Smooth muscle cell (in vitro differentiated cells): ENCODE measurements around the gene FAM171A1. TPM values are rescaled to one million over a fixed set of nuclear protein-coding genes. Genes with fewer than 3 reads are reported as not detected.

ENCODE experiments used
- DNase-seq: peaks from one replicate; lab custom pipeline; 2025; ENCODE audit not compliant: unreplicated experiment; lab: John Stamatoyannopoulos, UW
- H2AFZ ChIP-seq: fragments of 200-600 bp; sonication (generic); 2 replicates; pipeline ENCODE4 v1.6.0; 2016; ENCODE audit warnings: antibody characterized with exemption, low read depth, mild to moderate bottlenecking
- H3F3A ChIP-seq: fragments of 200-600 bp; sonication (generic); 2 replicates; pipeline ENCODE4 v1.6.0; 2017; ENCODE audit warnings: antibody characterized with exemption, low read depth
- H3K27ac ChIP-seq: fragments of 200-600 bp; sonication (generic); 2 replicates; pipeline ENCODE4 v1.5.1; 2016; ENCODE audit warnings: low read depth, mild to moderate bottlenecking
- H3K27me3 ChIP-seq: fragments of 200-600 bp; sonication (generic); 2 replicates; pipeline ENCODE4 v1.6.1; 2016; ENCODE audit warnings: low read depth, mild to moderate bottlenecking
- H3K36me3 ChIP-seq: fragments of 200-600 bp; sonication (generic); 2 replicates; pipeline ENCODE4 v1.5.1; 2016; ENCODE audit warnings: low read depth
- H3K4me1 ChIP-seq: fragments of 200-600 bp; sonication (generic); 2 replicates; pipeline ENCODE4 v1.5.1; 2016; ENCODE audit warnings: low read depth
- H3K4me2 ChIP-seq: fragments of 200-600 bp; sonication (generic); 2 replicates; pipeline ENCODE4 v1.6.0; 2016; ENCODE audit warnings: mild to moderate bottlenecking
- H3K4me3 ChIP-seq: fragments of 200-600 bp; sonication (generic); 2 replicates; pipeline ENCODE4 v1.5.1; 2016; ENCODE audit warnings: mild to moderate bottlenecking
- H3K79me2 ChIP-seq: fragments of 200-600 bp; sonication (generic); 2 replicates; pipeline ENCODE4 v1.6.0; 2016; ENCODE audit warnings: low read depth, mild to moderate bottlenecking
- H3K9ac ChIP-seq: fragments of 200-600 bp; sonication (generic); 2 replicates; pipeline ENCODE4 v1.6.0; 2016; ENCODE audit warnings: low read depth
- H3K9me3 ChIP-seq: fragments of 200-600 bp; sonication (generic); replicated peaks from 2 replicates; pipeline ENCODE4 v1.5.1; 2016; ENCODE audit warnings: low read depth
- H4K20me1 ChIP-seq: fragments of 200-600 bp; sonication (generic); 2 replicates; pipeline ENCODE4 v1.6.0; 2016; ENCODE audit warnings: low read depth
- WGBS: methylation state at CpG from one replicate; pipeline ENCODE4 v1.1.7; 2016; ENCODE audit warnings: low lambda C conversion rate; 5-methylcytosine and 5-hydroxymethylcytosine counted together
- polyA plus RNA-seq: library from polyadenylated mRNA; unstranded; fragments of >200 nt; fragmentation: Nextera tagmentation; extraction: Ambion mirVana; gene quantifications from 2 replicates; pipeline ENCODE4 v1.2.1, GENCODE V29; 2016
- total RNA-seq: library from RNA; depleted of rRNA; stranded (reverse); fragments of >200 nt; gene quantifications from 2 replicates; pipeline ENCODE4 v1.2.3, GENCODE V29; 2014
- TF ChIP-seq, protein P1 (sequence below): fragments of 200-600 bp; sonication (generic); IDR thresholded peaks from 2 replicates; pipeline ENCODE4 v1.5.1; 2017; ENCODE audit warnings: borderline replicate concordance, mild to moderate bottlenecking, antibody characterized with exemption; ENCODE audit not compliant: insufficient read depth, poor library complexity, severe bottlenecking

The FAM171A1 gene
- total and polyA plus RNA-seq, 2 experiments from 2014 or later: 25.5 to 37.2 TPM

DNA sequence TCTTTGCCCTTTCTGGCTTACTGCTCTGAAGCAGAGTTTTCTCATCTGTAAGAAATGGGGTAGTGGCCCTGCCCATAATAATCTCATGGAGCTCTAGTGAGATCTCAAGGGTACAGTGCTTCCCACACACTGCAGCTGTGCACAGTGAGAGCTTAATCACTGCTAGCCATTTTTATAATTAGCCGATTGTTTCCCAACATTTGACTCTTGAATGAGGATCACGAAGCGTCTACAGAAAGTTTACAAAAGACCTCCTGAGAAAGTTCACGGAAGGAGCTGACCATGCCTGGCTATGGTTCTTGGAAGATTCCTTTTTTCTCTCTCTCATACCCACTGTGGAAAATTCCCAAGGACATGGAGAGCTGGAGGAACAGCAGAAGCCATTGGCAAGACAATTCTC is 70.4 kb downstream of the FAM171A1 start:
- Histone ChIP-seq H3K9me3 (no peaks in the 10 kb centered on the region), H3K9ac (no peak overlapping the region), H3F3A (no peaks in the 10 kb centered on the region), H3K36me3 (no peaks in the 10 kb centered on the region), H3K4me2 (no peak overlapping the region), H2AFZ (no peak overlapping the region), H3K27ac (no peak overlapping the region), H3K4me3 (no peak overlapping the region), H3K27me3 (no peaks in the 10 kb centered on the region), H3K79me2 (peaks cover 26% of the 10 kb centered on the region), H3K4me1 (no peaks in the 10 kb centered on the region), H4K20me1 (peaks cover 79% of the 10 kb centered on the region)
- TF ChIP-seq, protein P1, sequence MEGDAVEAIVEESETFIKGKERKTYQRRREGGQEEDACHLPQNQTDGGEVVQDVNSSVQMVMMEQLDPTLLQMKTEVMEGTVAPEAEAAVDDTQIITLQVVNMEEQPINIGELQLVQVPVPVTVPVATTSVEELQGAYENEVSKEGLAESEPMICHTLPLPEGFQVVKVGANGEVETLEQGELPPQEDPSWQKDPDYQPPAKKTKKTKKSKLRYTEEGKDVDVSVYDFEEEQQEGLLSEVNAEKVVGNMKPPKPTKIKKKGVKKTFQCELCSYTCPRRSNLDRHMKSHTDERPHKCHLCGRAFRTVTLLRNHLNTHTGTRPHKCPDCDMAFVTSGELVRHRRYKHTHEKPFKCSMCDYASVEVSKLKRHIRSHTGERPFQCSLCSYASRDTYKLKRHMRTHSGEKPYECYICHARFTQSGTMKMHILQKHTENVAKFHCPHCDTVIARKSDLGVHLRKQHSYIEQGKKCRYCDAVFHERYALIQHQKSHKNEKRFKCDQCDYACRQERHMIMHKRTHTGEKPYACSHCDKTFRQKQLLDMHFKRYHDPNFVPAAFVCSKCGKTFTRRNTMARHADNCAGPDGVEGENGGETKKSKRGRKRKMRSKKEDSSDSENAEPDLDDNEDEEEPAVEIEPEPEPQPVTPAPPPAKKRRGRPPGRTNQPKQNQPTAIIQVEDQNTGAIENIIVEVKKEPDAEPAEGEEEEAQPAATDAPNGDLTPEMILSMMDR: no peak
- 69% methylated on average over 4 of the region's 4 CpGs for WGBS
- no peak for DNase-seq

DNA sequence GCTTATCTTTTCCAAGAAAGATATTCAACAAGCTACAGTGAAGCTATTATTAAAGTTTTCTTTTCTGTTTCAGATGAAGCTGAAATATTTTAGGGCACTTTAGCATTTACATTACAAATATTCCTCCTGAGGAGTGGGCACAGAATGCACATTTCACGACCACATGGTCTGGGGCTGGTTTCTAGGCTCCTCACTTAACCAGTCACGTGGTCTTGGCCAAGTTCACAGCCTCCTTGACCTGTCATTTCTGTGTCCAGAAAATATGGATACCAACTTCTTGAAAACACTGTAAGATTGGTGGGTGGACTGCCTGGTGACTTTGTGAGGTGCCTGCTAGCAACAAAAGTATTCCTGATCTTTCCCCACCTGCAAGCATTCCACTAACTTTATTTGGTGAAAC is 70.9 kb downstream of the FAM171A1 start:
- 93% methylated on average over 2 of the region's 2 CpGs for WGBS
- no peak overlapping the region for H3K9ac ChIP-seq
- no peak overlapping the region for H3K4me3 ChIP-seq
- no peaks in the 10 kb centered on the region for H3F3A ChIP-seq
- H3K4me1 ChIP-seq: no peaks in the 10 kb centered on the region
- peaks cover 20% of the 10 kb centered on the region for H3K79me2 ChIP-seq
- H3K9me3 ChIP-seq: no peaks in the 10 kb centered on the region
- H3K27ac ChIP-seq: no peak overlapping the region
- H3K36me3 ChIP-seq: no peaks in the 10 kb centered on the region
- no peak for DNase-seq
- no peaks in the 10 kb centered on the region for H3K27me3 ChIP-seq
- TF ChIP-seq, protein P1: no peak
- H2AFZ ChIP-seq: no peak overlapping the region
- no peak overlapping the region for H3K4me2 ChIP-seq
- H4K20me1 ChIP-seq: peaks cover 79% of the 10 kb centered on the region

DNA sequence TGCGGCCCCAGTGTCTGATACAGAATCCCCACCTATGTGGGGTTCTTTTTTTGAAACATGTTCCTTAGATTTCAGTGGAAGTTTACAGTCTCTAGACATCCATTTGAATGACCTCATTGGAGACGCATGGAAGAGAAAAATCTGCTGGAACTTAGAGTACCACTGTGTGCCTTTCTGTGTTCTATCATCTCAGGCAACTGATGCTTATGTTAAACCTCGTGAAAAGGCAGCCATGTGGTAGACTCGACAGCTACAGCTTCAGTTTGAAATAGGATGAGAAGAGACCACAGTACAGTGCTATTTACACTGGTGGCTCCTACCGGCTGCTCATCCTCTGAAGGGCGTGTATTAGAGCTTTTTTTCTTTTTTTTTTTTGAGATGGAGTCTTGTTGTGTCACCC is 74.4 kb downstream of the FAM171A1 start:
- H3K4me2 ChIP-seq: no peak overlapping the region
- H4K20me1 ChIP-seq: peaks cover 91% of the 10 kb centered on the region
- TF ChIP-seq, protein P1: no peak
- no peaks in the 10 kb centered on the region for H3K9me3 ChIP-seq
- no peak for DNase-seq
- H3F3A ChIP-seq: no peaks in the 10 kb centered on the region
- H3K27me3 ChIP-seq: no peaks in the 10 kb centered on the region
- H2AFZ ChIP-seq: no peak overlapping the region
- H3K27ac ChIP-seq: no peak overlapping the region
- H3K9ac ChIP-seq: no peak overlapping the region
- 67% methylated on average over 6 of the region's 6 CpGs for WGBS
- peaks cover 15% of the 10 kb centered on the region for H3K79me2 ChIP-seq
- H3K36me3 ChIP-seq: no peaks in the 10 kb centered on the region
- H3K4me1 ChIP-seq: peaks cover 3% of the 10 kb centered on the region
- no peak overlapping the region for H3K4me3 ChIP-seq

DNA sequence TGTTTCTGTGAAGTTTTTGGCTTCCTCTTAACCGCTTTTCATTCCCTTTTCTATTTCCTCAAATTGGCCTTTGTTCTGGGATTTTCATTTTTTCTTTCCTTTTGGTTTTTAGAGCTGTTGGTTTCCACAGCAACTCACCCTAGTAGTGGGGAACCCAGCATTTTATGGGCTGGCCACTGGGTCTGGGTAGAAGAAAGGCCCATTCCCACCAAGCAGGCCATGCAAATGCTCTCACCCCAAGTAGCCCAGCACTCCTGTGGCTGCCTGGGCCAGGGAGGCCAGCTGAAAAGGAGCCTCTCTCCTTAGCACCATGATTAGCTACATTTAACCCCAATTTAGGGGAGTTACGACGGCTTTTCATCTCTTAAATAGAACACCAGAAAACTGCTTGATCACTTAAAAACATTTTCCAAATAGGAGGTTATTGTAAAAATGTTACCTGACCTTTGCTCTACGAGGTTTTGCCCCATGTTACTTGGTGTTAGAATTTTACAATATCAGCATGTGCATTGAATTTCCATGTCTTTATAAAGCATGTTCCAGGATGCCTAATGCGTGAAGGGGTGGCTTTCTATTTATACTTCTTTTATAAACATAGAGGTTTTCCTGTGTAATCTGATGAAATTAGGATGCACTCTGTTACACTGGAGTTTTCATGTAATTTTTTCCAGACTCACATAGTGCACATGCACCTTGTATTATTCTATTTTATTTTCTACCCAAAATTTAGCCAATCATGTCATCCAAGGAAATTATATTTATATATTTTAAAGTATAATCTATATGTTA is 75.4 kb downstream of the FAM171A1 start:
- Histone ChIP-seq H3K79me2 (peaks cover 15% of the 10 kb centered on the region), H2AFZ (no peak overlapping the region), H3K4me1 (peaks cover 3% of the 10 kb centered on the region), H3F3A (no peaks in the 10 kb centered on the region), H3K27ac (no peak overlapping the region), H3K4me2 (no peak overlapping the region), H3K9ac (no peak overlapping the region), H3K36me3 (no peaks in the 10 kb centered on the region), H3K4me3 (no peak overlapping the region), H3K27me3 (no peaks in the 10 kb centered on the region), H3K9me3 (no peaks in the 10 kb centered on the region), H4K20me1 (peaks cover 91% of the 10 kb centered on the region)
- TF ChIP-seq, protein P1: no peak
- 92% methylated on average over 5 of the region's 5 CpGs for WGBS
- DNase-seq: no peak
